ENCODE results near the gene CLEC4M.

DNA sequence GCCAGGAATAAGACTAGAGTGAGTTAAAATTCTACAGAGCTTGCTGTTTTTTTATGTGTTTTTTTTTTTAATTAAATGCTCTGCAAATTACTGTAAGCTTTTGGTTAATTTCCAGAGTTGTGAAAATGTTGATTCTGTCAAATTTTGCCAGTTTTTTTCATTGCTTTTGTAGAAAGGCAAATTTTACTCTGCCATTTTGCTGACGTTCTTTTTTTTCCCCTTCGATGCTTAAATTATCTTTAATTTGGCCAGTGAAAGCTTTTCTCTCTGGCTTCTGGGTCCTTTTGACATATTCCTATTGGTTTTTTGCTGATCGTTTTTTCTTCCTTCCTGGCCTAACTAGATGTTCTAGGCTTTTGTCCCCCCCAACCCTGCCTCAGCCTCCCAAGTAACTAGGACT, 43.2 kb downstream of the CLEC4M start:
- TF ChIP-seq CTCF (IDR thresholded peaks at IDR 0.05) = no peak
- TF ChIP-seq POLR2A (IDR thresholded peaks at IDR 0.05) = no peak
- no peak for TF ChIP-seq POLR2AphosphoS5 (IDR thresholded peaks at IDR 0.05)
- TF ChIP-seq EP300 (IDR thresholded peaks at IDR 0.05) = no peak
